ENCODE measurements around the gene TMEM53.

DNA sequence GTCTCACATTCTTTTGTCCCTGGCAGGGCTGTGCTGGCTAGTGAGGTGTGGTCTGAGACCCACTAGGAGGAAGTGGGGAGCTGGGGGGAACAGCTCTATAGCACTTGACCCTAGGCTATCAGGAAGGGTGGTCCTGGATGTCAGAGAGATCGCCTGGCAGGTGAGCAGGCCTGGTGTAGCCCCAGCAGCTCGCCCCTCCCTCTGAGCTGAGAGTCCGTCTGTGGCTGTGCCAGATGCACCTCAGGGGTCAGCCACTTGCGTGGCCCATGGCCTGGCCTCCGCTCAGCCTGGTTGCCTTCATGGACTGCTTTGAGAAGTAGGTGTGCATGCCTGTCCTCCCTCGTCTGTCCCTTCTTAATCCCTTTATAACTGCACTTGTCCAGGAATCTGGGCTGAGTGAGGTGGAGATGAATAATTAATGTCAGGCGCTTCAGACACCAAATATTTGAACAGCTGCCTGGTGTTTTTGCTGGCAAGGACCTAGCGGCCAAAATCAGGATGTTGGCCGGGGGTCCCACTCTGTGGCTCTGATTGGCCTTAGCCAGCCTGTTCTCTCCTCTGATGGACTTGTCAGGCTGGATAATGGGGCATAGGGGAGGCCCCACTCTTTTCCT lies 30.5 kb downstream of the TMEM53 start:
- TF ChIP-seq POLR2AphosphoS5 (IDR thresholded peaks at IDR 0.05; ENCODE audit: borderline replicate concordance, low read depth, low read length), result no peak
- no peak for TF ChIP-seq EZH2 (IDR thresholded peaks at IDR 0.05)
